Astrocyte of the cerebellum (primary cell): ENCODE results near the gene CDKN1B.

ENCODE experiments used
- DNase-seq: peaks from one replicate; pipeline ENCODE4 v3.0.0-alpha.2; 2011; ENCODE audit warnings: low read depth
- H3K4me3 ChIP-seq: 2 replicates; pipeline ENCODE4 v1.5.1; 2011; ENCODE audit warnings: mild to moderate bottlenecking, low read depth, low read length, moderate library complexity
- in situ Hi-C: cut with HindIII; loops from 2 replicates; pipeline ENCODE4 v1.10.0; 2017; ENCODE audit warnings: low sequenced_read_pairs
- TF ChIP-seq, protein P1 (sequence below): IDR thresholded peaks from 2 replicates; pipeline ENCODE4 v1.5.1; 2012; ENCODE audit warnings: low read length, low read depth, moderate library complexity, mild to moderate bottlenecking; ENCODE audit errors: missing control alignments

Gene CDKN1B

DNA sequence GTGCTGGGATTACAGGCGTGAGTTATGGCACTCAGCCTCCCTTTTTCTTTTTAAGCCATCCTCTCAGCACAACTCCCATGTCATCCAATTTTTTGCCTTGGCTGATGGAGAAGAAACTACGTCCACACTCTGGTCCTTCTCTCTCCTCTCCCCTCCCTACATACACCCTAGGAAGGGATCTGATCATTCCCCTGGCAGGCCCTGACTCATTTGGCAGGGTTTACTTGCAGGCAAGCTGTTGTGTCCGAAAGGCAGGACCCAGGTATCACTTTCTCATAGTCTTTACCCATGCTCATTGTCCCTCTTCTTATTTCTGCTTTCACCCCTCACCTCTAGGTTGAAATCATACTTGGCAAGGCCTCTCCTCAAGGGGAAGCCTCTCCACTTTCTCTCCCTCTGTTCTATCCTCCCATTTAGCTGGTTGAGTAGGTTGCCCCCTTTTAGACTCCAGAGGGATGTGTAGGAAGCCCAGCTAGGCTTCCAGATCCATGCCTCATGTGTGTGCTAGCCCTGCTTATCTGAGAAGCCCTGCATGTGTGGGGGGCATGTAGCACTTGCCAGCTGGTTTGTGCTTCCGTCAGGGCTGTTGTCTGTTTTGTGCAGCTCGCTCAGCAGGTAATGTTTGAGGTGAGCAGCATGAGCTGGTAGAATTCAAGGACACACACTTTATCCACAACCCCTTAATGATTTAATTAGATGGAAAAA, 36.0 kb upstream of the CDKN1B start:
- in situ Hi-C loops, result no loop called here
- no peak overlapping the region for H3K4me3 ChIP-seq
- DNase-seq, result no peak
- TF ChIP-seq, protein P1, sequence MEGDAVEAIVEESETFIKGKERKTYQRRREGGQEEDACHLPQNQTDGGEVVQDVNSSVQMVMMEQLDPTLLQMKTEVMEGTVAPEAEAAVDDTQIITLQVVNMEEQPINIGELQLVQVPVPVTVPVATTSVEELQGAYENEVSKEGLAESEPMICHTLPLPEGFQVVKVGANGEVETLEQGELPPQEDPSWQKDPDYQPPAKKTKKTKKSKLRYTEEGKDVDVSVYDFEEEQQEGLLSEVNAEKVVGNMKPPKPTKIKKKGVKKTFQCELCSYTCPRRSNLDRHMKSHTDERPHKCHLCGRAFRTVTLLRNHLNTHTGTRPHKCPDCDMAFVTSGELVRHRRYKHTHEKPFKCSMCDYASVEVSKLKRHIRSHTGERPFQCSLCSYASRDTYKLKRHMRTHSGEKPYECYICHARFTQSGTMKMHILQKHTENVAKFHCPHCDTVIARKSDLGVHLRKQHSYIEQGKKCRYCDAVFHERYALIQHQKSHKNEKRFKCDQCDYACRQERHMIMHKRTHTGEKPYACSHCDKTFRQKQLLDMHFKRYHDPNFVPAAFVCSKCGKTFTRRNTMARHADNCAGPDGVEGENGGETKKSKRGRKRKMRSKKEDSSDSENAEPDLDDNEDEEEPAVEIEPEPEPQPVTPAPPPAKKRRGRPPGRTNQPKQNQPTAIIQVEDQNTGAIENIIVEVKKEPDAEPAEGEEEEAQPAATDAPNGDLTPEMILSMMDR, result no peak

DNA sequence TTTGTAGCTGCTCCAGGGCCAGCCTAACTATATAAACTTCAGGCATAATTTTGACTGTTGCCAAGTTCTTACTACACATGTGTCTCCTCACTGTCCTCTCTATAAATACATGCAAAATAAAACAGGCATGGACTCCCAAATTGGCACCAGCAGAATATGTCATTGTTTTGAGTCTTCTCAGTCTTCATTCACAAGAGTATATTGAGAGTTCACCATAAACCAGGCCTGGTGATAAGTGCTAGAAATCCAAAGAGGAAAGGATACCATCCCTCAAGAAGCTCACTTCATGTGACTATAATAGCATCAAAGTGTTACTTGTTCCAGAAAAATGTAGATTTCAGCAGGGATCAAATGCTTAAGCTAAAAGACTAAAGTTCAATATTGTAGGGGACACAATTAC, 34.9 kb upstream of the CDKN1B start:
- TF ChIP-seq, protein P1, result no peak
- in situ Hi-C loops, result no loop called here
- no peak for DNase-seq
- no peak overlapping the region for H3K4me3 ChIP-seq

DNA sequence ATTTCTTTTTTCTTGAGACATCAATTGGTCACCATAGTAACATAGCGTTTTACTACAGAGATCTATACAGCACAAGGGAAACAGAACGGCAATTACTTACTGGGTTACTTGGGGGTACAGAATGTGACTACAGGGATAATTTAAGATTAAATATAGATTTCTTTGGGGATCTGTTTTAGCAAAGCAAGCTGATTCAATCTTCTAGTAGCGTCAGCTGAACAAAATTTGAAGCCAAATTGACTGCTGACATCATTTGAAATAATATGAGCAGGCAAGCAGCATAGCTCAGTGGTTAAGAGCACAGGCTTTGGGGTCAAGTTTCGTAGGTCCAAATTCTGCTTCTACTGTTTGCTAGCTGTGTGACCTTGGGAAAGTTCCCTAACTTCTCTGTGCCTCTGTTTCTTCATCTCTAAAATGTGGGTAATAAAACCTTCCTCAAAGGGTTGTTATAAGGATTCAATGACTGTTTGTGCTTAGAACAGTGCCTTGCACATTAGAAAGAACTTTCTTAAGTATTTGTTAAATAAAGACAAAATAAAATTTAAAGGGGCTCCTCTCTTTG, 34.0 kb upstream of the CDKN1B start:
- no peak for DNase-seq
- in situ Hi-C loops, result no loop called here
- TF ChIP-seq, protein P1, result no peak

DNA sequence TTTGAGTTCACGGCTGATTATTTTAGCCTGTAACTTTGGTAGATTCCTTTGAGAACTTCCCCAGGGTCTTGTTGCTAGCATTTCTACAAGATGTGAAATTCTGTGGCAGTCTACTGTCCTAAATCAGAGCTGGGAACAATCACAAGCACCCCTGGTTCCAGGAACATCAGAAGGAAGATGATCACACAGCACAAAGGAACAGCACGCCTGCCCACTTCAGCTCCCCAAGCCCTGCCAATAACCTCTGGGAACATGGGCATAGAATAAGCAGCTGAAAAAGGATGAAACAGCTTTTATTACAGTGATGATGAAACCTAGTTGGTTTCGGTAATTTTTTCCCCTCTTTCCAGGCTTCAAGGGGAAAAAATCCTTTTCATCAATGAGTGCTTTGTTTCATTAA, 33.4 kb upstream of the CDKN1B start:
- DNase-seq, result no peak
- TF ChIP-seq, protein P1, result no peak
- H3K4me3 ChIP-seq, result no peak overlapping the region
- in situ Hi-C loops, result no loop called here

More for the DNA sequence above, 34.0 kb upstream of the CDKN1B start:
- no peak overlapping the region for H3K4me3 ChIP-seq

DNA sequence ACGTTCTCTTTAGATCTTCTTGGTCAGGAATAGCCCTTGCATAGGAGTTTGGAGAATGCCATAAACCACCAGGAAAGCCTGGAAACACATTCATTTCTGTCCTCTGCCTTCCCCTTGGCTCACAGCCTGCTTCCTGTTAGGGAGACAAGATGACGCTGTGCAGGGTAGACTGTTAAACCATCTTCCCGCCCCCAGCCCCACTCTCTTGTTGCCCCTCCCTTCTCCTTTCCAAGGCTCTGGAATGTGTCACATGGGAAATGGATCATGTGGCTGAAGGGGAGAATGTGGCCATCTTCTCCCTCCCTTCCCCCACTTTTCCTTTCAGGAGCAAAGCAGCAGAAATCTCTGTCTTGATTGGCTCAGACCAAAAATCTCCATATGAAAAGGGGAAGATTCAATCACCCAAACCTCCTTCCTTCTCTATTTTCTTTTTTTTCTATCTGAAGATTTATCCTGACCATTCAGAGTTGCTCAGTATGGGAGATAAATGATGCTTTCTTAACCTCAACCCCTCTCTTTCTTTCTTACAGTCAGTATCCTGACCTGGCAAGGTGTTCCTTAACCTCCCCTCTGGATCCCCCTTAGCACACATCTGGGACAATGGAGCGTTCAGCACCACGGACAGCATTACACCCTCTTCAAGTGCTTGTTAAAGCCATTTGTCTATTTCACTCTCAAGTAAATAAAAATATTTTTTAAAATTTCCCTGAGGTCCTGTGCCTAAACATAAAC, 32.6 kb upstream of the CDKN1B start:
- no peak overlapping the region for H3K4me3 ChIP-seq
- TF ChIP-seq, protein P1, result no peak
- in situ Hi-C loops, result no loop called here
- DNase-seq, result peak; percentile 16

DNA sequence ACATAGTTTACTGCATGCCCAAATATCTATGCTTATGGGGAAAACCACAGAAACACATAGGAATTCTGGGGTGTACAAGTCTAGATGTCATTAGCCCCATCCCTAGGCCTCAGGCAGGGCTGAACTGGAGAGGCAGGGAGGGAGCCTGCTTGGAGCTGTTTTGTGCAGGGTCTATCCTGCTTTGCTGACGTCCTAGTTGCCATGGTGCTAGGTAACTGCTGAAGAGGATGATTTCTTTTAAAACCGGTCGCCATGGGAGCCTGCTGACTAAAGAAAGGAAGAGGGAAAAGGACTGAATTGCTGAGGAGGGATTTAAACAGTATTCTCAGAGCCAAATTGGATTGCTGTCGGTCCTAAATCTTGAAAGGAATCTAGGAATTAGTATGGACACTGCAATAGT, 31.9 kb upstream of the CDKN1B start:
- in situ Hi-C loops, result no loop called here
- no peak overlapping the region for H3K4me3 ChIP-seq
- DNase-seq, result no peak
- TF ChIP-seq, protein P1, result no peak
